HL-60 (cell line): ENCODE data around the gene BCL7C.
A peak's percentile ranks its signal among the peaks of the same experiment; 100 is the strongest.

Source experiments
- POLR2AphosphoS5 ChIP-seq: IDR thresholded peaks from 2 replicates; pipeline ENCODE4 v1.6.1; 2012; ENCODE audit warnings: low read depth
- SPI1 ChIP-seq: IDR thresholded peaks from 2 replicates; pipeline ENCODE4 v1.6.1; 2012; ENCODE audit warnings: low read depth, mild to moderate bottlenecking, borderline replicate concordance
- TF ChIP-seq, protein P1 (sequence below): IDR thresholded peaks from one replicate; pipeline ENCODE4 v1.5.1; 2011; ENCODE audit warnings: low read length, control low read depth, inconsistent platforms; ENCODE audit not compliant: insufficient read depth

DNA sequence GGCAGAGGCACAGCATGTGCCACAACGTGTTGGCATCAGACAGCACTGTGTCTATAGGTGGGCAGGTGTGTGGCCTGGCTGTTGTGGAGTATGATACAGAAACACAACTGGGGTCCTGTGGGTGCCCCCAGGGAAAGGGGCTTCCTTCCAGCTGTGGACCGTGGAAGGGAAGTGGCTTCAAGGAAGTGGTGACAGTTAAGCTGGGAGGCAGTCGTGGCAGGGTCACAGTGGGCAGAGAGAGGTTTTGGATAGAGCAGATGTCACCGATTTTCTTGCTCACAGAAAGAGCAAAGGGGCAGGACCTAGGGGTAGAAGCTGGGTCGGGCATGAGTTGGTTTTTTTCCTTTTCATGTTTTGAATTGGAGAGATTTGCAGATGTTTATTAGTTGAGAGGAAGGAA, 43.8 kb upstream of the BCL7C start:
- TF ChIP-seq, protein P1, sequence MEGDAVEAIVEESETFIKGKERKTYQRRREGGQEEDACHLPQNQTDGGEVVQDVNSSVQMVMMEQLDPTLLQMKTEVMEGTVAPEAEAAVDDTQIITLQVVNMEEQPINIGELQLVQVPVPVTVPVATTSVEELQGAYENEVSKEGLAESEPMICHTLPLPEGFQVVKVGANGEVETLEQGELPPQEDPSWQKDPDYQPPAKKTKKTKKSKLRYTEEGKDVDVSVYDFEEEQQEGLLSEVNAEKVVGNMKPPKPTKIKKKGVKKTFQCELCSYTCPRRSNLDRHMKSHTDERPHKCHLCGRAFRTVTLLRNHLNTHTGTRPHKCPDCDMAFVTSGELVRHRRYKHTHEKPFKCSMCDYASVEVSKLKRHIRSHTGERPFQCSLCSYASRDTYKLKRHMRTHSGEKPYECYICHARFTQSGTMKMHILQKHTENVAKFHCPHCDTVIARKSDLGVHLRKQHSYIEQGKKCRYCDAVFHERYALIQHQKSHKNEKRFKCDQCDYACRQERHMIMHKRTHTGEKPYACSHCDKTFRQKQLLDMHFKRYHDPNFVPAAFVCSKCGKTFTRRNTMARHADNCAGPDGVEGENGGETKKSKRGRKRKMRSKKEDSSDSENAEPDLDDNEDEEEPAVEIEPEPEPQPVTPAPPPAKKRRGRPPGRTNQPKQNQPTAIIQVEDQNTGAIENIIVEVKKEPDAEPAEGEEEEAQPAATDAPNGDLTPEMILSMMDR: no peak
- TF ChIP-seq POLR2AphosphoS5 (0 out of 2 replicates have a peak, but pooled peaks have one; percentile 48), SPI1 (peak; percentile 50; the same call in 1 of the 2 replicates)
